Panc1 (cell line): ENCODE data around the gene EXOSC7.

Experiments used
- CTCF ChIP-seq: fragments of 450-650 bp; IDR thresholded peaks from 2 replicates; pipeline ENCODE4 v1.5.1; 2017; ENCODE audit warnings: mild to moderate bottlenecking
- POLR2AphosphoS5 ChIP-seq: IDR thresholded peaks from 2 replicates; pipeline ENCODE4 v1.6.1; 2012; ENCODE audit warnings: mild to moderate bottlenecking, low read depth, low read length, moderate library complexity
- REST ChIP-seq, 2 experiments: IDR thresholded peaks; 2 replicates each; pipeline ENCODE4 v1.6.1; 2011 to 2012; ENCODE audit warnings: low read depth in 2 of 2, control low read depth in 1 of 2, low read length in 1 of 2, mild to moderate bottlenecking in 1 of 2, moderate library complexity in 1 of 2; ENCODE audit not compliant: insufficient read depth in 1 of 2
- SIN3A ChIP-seq: IDR thresholded peaks from 2 replicates; pipeline ENCODE4 v1.6.1; 2012; ENCODE audit warnings: low read depth, mild to moderate bottlenecking, low read length, moderate library complexity, borderline replicate concordance; ENCODE audit not compliant: insufficient read depth
- TCF7L2 ChIP-seq: IDR thresholded peaks from 2 replicates; pipeline ENCODE4 v1.6.1; 2011; ENCODE audit warnings: mild to moderate bottlenecking, low read depth, low read length, inconsistent platforms

DNA sequence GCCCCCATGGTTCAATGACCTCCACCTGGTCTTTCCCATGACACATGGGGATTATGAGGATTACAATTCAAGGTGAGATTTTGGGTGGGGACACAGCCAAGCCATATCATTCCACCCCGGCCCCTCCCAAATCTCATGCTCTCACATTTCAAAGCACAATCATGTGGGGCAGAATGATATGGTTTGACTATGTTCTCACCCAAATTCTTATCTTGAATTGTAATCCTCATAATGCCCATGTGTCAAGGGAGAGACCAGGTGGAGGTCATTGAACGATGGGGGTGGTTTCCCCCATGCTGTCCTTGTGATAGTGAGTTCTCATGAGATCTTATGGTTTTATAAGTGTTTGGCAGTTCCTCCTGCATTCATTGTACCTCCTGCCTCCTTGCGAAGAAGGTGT, 47.6 kb downstream of the EXOSC7 start:
- TF ChIP-seq CTCF (no peak), POLR2AphosphoS5 (no peak), REST (IDR thresholded peaks at IDR 0.05; ENCODE audit: insufficient read depth in 1 of 2, low read depth in 2 of 2, low read length in 1 of 2) (no peak), TCF7L2 (no peak), SIN3A (no peak)
